ENCODE results near the gene NF1. TPM values are rescaled to one million over a fixed set of nuclear protein-coding genes. Genes with fewer than 3 reads are reported as not detected.

The NF1 gene
- total RNA-seq, 1 experiment from 2014 or later, result 16.4 TPM

DNA sequence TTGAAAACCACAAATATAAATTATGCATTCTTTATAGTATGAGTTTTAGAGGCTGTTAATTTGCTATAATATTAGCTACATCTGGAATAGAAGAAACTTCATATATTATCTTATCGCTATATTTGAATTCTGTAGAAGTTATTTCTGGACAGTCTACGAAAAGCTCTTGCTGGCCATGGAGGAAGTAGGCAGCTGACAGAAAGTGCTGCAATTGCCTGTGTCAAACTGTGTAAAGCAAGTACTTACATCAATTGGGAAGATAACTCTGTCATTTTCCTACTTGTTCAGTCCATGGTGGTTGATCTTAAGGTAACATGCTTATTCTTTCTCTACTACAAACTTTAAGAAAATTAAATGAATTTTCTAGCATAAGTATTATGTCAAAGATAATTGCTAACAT lies 105.5 kb downstream of the NF1 start:
- Histone ChIP-seq H2AFZ (ENCODE audit: low read length) (no peak overlapping the region), H3K36me3 (ENCODE audit: low read depth, low read length) (no peaks in the 10 kb centered on the region), H3K4me1 (ENCODE audit: insufficient read depth, low read length) (peaks cover 13% of the 10 kb centered on the region), H3K4me3 (ENCODE audit: low read length) (no peak overlapping the region), H4K20me1 (ENCODE audit: low read length) (no peaks in the 10 kb centered on the region), H3K9me3 (ENCODE audit: low read length) (no peaks in the 10 kb centered on the region), H3K9me2 (replicated peaks; ENCODE audit: low read length) (no peaks in the 10 kb centered on the region), H3K27me3 (ENCODE audit: low read length) (no peaks in the 10 kb centered on the region), H3K4me2 (ENCODE audit: low read length) (no peak overlapping the region), H3F3A (ENCODE audit: low read length, unreplicated experiment) (no peaks in the 10 kb centered on the region), H3K27ac (ENCODE audit: low read length) (no peak overlapping the region), H3K9ac (ENCODE audit: low read length) (no peak overlapping the region), H3K79me2 (ENCODE audit: low read length) (peaks cover 5% of the 10 kb centered on the region)
- BruUV-seq (replicated peaks), result no TSS peak
- POLR2A ChIA-PET (ENCODE audit: unreplicated experiment), result no interaction called here
- CTCF ChIA-PET, result no interaction called here
- intact Hi-C loops (cut with micrococcal nuclease), result no loop called here
- TF ChIP-seq EZH2 (IDR thresholded peaks at IDR 0.05; ENCODE audit: low read length, unreplicated experiment) (no peak), EZH2phosphoT487 (IDR thresholded peaks at IDR 0.05; ENCODE audit: borderline replicate concordance, low read length) (no peak)
- TF ChIP-seq, protein P1, sequence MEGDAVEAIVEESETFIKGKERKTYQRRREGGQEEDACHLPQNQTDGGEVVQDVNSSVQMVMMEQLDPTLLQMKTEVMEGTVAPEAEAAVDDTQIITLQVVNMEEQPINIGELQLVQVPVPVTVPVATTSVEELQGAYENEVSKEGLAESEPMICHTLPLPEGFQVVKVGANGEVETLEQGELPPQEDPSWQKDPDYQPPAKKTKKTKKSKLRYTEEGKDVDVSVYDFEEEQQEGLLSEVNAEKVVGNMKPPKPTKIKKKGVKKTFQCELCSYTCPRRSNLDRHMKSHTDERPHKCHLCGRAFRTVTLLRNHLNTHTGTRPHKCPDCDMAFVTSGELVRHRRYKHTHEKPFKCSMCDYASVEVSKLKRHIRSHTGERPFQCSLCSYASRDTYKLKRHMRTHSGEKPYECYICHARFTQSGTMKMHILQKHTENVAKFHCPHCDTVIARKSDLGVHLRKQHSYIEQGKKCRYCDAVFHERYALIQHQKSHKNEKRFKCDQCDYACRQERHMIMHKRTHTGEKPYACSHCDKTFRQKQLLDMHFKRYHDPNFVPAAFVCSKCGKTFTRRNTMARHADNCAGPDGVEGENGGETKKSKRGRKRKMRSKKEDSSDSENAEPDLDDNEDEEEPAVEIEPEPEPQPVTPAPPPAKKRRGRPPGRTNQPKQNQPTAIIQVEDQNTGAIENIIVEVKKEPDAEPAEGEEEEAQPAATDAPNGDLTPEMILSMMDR (conservative IDR thresholded peaks at IDR 0.05; ENCODE audit: low read depth, low read length), result no peak
- no peak for ATAC-seq
- no peak for DNase-seq

DNA sequence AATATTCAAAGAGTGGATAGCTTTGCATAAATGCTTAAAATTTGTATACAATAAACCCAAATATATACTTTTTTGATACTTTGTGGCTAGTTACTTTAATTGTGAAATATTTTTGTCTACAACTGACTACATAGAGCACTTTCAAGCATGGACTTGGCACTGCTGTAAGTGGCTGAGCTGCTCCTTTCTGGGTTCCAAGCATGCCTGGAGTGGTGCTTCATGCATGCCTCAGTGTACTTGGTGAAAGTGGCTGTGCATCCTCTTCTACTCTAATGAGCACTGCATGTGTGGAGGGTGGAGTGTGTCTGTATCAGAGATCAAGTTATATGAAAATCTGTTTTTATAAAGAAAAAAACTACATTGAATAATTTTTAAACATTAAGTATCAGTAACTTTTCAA lies 108.2 kb downstream of the NF1 start:
- Histone ChIP-seq H3K4me1 (ENCODE audit: insufficient read depth, low read length) (peaks cover 7% of the 10 kb centered on the region), H3F3A (ENCODE audit: low read length, unreplicated experiment) (no peaks in the 10 kb centered on the region), H3K9ac (ENCODE audit: low read length) (no peak overlapping the region), H3K9me3 (ENCODE audit: low read length) (no peaks in the 10 kb centered on the region), H3K79me2 (ENCODE audit: low read length) (peaks cover 5% of the 10 kb centered on the region), H4K20me1 (ENCODE audit: low read length) (no peaks in the 10 kb centered on the region), H3K36me3 (ENCODE audit: low read depth, low read length) (no peaks in the 10 kb centered on the region), H3K27ac (ENCODE audit: low read length) (no peak overlapping the region), H3K27me3 (ENCODE audit: low read length) (no peaks in the 10 kb centered on the region), H3K4me3 (ENCODE audit: low read length) (no peak overlapping the region), H2AFZ (ENCODE audit: low read length) (no peak overlapping the region), H3K4me2 (ENCODE audit: low read length) (no peak overlapping the region), H3K9me2 (replicated peaks; ENCODE audit: low read length) (no peaks in the 10 kb centered on the region)
- ChIA-PET CTCF (no interaction called here), POLR2A (ENCODE audit: unreplicated experiment) (no interaction called here)
- TF ChIP-seq EZH2phosphoT487 (IDR thresholded peaks at IDR 0.05; ENCODE audit: borderline replicate concordance, low read length) (no peak), EZH2 (IDR thresholded peaks at IDR 0.05; ENCODE audit: low read length, unreplicated experiment) (no peak)
- TF ChIP-seq, protein P1 (conservative IDR thresholded peaks at IDR 0.05; ENCODE audit: low read depth, low read length), result no peak
- no TSS peak for BruUV-seq (replicated peaks)
- intact Hi-C loops (cut with micrococcal nuclease), result no loop called here
- DNase-seq (no peak), ATAC-seq (no peak)

DNA sequence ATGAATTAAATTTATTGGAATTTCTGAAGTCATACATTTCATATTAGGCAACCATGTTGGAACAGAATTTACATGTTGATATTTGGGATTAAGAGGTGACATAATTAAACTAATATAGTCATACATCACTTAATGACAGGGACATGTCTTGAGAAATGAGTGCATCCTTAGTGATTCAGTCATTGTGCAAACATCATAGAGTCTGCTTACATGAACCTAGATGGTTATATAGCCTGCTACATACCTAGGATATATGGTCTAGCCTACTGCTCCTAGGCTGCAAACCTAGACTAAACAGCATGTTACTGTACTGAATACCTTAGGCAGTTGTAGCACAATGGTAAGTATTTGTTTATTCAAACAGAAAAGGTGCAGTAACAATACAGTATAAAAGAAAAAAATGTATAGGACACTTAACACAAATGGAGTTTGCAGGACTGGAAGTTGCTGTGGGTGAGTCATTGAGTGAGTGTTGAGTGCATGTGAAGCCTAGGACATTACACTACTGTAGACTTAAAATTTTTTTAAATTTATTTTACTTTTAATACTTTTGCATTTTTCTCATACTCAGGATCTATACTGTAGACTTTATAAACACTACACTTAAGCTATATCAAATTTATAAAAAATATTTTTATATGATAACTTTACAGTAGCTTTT lies 116.7 kb downstream of the NF1 start:
- Histone ChIP-seq H3K27me3 (ENCODE audit: low read length) (no peaks in the 10 kb centered on the region), H3K27ac (ENCODE audit: low read length) (no peak overlapping the region), H3F3A (ENCODE audit: low read length, unreplicated experiment) (no peaks in the 10 kb centered on the region), H3K9me2 (replicated peaks; ENCODE audit: low read length) (no peaks in the 10 kb centered on the region), H3K4me2 (ENCODE audit: low read length) (no peak overlapping the region), H3K36me3 (ENCODE audit: low read depth, low read length) (no peaks in the 10 kb centered on the region), H2AFZ (ENCODE audit: low read length) (no peak overlapping the region), H3K9me3 (ENCODE audit: low read length) (no peaks in the 10 kb centered on the region), H4K20me1 (ENCODE audit: low read length) (0 out of 2 replicates have a peak, but pooled peaks cover 4% of the 10 kb centered on the region), H3K4me3 (ENCODE audit: low read length) (no peak overlapping the region), H3K79me2 (ENCODE audit: low read length) (no peaks in the 10 kb centered on the region), H3K9ac (ENCODE audit: low read length) (no peak overlapping the region), H3K4me1 (ENCODE audit: insufficient read depth, low read length) (peaks cover 3% of the 10 kb centered on the region; the same call in 1 of the 2 replicates)
- CTCF ChIA-PET, result no interaction called here
- intact Hi-C loops (cut with micrococcal nuclease), result no loop called here
- DNase-seq, result peak; percentile 25
- BruUV-seq (replicated peaks), result no TSS peak
- TF ChIP-seq, protein P1 (conservative IDR thresholded peaks at IDR 0.05; ENCODE audit: low read depth, low read length), result no peak
- TF ChIP-seq EZH2 (IDR thresholded peaks at IDR 0.05; ENCODE audit: low read length, unreplicated experiment) (no peak), EZH2phosphoT487 (IDR thresholded peaks at IDR 0.05; ENCODE audit: borderline replicate concordance, low read length) (no peak)
- ATAC-seq, result peak; percentile 53
- POLR2A ChIA-PET (ENCODE audit: unreplicated experiment), result no interaction called here

Data from PC-3 (cell line).